ENCODE data around the gene ERC1. TPM values are rescaled to one million over a fixed set of nuclear protein-coding genes. Genes with fewer than 3 reads are reported as not detected.

The ERC1 gene
- total RNA-seq, 1 experiment from 2014 or later, result 40.4 TPM

DNA sequence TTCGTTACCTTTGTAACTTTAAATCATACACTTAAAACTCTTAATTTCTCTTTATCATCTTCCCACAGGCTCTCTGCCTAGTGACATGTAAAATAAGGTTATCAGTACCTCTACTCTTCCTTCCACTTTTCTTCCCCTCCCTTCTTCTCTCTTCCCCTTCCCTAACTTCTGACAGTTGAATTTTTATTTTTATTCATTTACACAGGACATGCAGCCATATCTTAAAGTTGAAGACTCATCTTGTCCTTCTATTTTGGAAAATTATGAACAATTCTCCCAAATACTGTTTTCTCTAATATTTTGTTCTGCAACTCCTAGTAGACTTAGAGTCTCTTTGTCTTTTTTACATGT, 339.4 kb downstream of the ERC1 start:
- Histone ChIP-seq H3K27ac (ENCODE audit: low read length) (no peak overlapping the region), H3K4me3 (ENCODE audit: low read depth in 2 of 2, low read length in 2 of 2) (no peak overlapping the region), H3K36me3 (ENCODE audit: control insufficient read depth, insufficient read depth, low read length) (no peaks in the 10 kb centered on the region; the same call in 1 of the 2 replicates), H3K4me1 (ENCODE audit: control insufficient read depth, insufficient read depth, low read length) (no peaks in the 10 kb centered on the region; the same call in 1 of the 2 replicates), H3K27me3 (ENCODE audit: control insufficient read depth, insufficient read depth, low read length) (no peaks in the 10 kb centered on the region), H3K9me3 (ENCODE audit: control insufficient read depth, insufficient read depth, low read depth, low read length) (no peaks in the 10 kb centered on the region)
- ChIA-PET CTCF (no interaction called here), POLR2A (no interaction called here)
- ATAC-seq (no peak), DNase-seq (ENCODE audit: low read depth, low spot score) (no peak)
- no TSS peak for BruUV-seq (replicated peaks)
- intact Hi-C loops (cut with micrococcal nuclease; ENCODE audit: unreplicated experiment), result no loop called here
- in situ Hi-C loops (cut with HindIII; ENCODE audit: low pct_unique_long_range_greater_than_20kb, low sequenced_read_pairs), result no loop called here
- TF ChIP-seq SIN3A (IDR thresholded peaks at IDR 0.05; ENCODE audit: borderline replicate concordance, insufficient read depth, low read depth, low read length) (no peak), POLR2AphosphoS5 (IDR thresholded peaks at IDR 0.05; ENCODE audit: low read depth, low read length) (no peak), TCF7L2 (IDR thresholded peaks at IDR 0.05; ENCODE audit: low read depth, low read length) (no peak)
- TF ChIP-seq, protein P1, sequence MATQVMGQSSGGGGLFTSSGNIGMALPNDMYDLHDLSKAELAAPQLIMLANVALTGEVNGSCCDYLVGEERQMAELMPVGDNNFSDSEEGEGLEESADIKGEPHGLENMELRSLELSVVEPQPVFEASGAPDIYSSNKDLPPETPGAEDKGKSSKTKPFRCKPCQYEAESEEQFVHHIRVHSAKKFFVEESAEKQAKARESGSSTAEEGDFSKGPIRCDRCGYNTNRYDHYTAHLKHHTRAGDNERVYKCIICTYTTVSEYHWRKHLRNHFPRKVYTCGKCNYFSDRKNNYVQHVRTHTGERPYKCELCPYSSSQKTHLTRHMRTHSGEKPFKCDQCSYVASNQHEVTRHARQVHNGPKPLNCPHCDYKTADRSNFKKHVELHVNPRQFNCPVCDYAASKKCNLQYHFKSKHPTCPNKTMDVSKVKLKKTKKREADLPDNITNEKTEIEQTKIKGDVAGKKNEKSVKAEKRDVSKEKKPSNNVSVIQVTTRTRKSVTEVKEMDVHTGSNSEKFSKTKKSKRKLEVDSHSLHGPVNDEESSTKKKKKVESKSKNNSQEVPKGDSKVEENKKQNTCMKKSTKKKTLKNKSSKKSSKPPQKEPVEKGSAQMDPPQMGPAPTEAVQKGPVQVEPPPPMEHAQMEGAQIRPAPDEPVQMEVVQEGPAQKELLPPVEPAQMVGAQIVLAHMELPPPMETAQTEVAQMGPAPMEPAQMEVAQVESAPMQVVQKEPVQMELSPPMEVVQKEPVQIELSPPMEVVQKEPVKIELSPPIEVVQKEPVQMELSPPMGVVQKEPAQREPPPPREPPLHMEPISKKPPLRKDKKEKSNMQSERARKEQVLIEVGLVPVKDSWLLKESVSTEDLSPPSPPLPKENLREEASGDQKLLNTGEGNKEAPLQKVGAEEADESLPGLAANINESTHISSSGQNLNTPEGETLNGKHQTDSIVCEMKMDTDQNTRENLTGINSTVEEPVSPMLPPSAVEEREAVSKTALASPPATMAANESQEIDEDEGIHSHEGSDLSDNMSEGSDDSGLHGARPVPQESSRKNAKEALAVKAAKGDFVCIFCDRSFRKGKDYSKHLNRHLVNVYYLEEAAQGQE (IDR thresholded peaks at IDR 0.05; ENCODE audit: insufficient read depth in 1 of 2, low read depth in 2 of 2, low read length in 1 of 2), result no peak
- TF ChIP-seq, protein P2, sequence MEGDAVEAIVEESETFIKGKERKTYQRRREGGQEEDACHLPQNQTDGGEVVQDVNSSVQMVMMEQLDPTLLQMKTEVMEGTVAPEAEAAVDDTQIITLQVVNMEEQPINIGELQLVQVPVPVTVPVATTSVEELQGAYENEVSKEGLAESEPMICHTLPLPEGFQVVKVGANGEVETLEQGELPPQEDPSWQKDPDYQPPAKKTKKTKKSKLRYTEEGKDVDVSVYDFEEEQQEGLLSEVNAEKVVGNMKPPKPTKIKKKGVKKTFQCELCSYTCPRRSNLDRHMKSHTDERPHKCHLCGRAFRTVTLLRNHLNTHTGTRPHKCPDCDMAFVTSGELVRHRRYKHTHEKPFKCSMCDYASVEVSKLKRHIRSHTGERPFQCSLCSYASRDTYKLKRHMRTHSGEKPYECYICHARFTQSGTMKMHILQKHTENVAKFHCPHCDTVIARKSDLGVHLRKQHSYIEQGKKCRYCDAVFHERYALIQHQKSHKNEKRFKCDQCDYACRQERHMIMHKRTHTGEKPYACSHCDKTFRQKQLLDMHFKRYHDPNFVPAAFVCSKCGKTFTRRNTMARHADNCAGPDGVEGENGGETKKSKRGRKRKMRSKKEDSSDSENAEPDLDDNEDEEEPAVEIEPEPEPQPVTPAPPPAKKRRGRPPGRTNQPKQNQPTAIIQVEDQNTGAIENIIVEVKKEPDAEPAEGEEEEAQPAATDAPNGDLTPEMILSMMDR (IDR thresholded peaks at IDR 0.05), result no peak

DNA sequence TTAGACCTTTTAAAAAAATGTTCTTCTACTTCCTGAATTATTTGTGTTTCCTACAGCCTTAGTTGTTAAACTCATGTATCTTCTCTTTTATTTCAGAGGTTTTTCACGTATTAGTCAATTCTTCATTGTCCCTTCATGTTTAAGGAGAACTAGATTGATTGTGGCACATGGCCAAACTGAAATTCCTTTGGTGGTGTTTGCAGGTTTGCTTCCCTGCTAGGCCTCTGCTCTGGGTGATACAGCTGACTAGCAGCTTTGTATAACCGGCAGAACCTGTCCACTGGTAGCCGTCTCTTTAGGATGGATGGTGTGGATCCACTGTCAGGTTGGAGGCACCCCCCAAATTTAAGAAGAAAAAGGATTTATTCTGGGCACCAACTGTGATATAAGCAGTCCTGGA, 341.3 kb downstream of the ERC1 start:
- DNase-seq (ENCODE audit: low read depth, low spot score), result no peak
- CTCF ChIA-PET, result no interaction called here
- Histone ChIP-seq H3K27ac (ENCODE audit: low read length) (no peak overlapping the region), H3K27me3 (ENCODE audit: control insufficient read depth, insufficient read depth, low read length) (no peaks in the 10 kb centered on the region), H3K36me3 (ENCODE audit: control insufficient read depth, insufficient read depth, low read length) (no peaks in the 10 kb centered on the region), H3K4me1 (ENCODE audit: control insufficient read depth, insufficient read depth, low read length) (no peaks in the 10 kb centered on the region), H3K4me3 (ENCODE audit: low read depth in 2 of 2, low read length in 2 of 2) (no peak overlapping the region), H3K9me3 (ENCODE audit: control insufficient read depth, insufficient read depth, low read depth, low read length) (no peaks in the 10 kb centered on the region)
- ATAC-seq, result no peak
- TF ChIP-seq POLR2AphosphoS5 (IDR thresholded peaks at IDR 0.05; ENCODE audit: low read depth, low read length) (no peak), TCF7L2 (IDR thresholded peaks at IDR 0.05; ENCODE audit: low read depth, low read length) (no peak), SIN3A (IDR thresholded peaks at IDR 0.05; ENCODE audit: borderline replicate concordance, insufficient read depth, low read depth, low read length) (no peak)
- TF ChIP-seq, protein P1 (IDR thresholded peaks at IDR 0.05; ENCODE audit: insufficient read depth in 1 of 2, low read depth in 2 of 2, low read length in 1 of 2), result no peak
- TF ChIP-seq, protein P2 (IDR thresholded peaks at IDR 0.05), result no peak
- POLR2A ChIA-PET, result no interaction called here
- in situ Hi-C loops (cut with HindIII; ENCODE audit: low pct_unique_long_range_greater_than_20kb, low sequenced_read_pairs) (no loop called here), intact Hi-C loops (cut with micrococcal nuclease; ENCODE audit: unreplicated experiment) (no loop called here)
- no TSS peak for BruUV-seq (replicated peaks)
